GM12878 (cell line): ENCODE measurements around the gene TTC9B. TPM values are rescaled to one million over a fixed set of nuclear protein-coding genes. Genes with fewer than 3 reads are reported as not detected.

Experiments used
- ATAC-seq: fragments of 200-7000 bp; cut with Tn5 transposase; 3 replicates; pipeline ENCODE4 v1.9.1; 2020; ENCODE audit warnings: mild to moderate bottlenecking, moderate library complexity
- BruUV-seq: library from RNA; stranded (reverse); fragments of 400-500 nt; replicated peaks from 2 replicates; lab custom pipeline; 2021; lab: Mats Ljungman, UMichigan
- CTCF ChIA-PET: fragments of 300-600 bp; sonication (Branson Sonifier 250); formaldehyde crosslinking; extraction: SDS; loops from one replicate; lab custom pipeline; 2021; ENCODE audit warnings: inconsistent platforms; lab: Yijun Ruan, JAX
- POLR2A ChIA-PET: fragments of 350-600 bp; formaldehyde crosslinking; extraction: SDS; loops from one replicate; lab custom pipeline; 2021; ENCODE audit warnings: inconsistent platforms; lab: Charles Lee
- RAD21 ChIA-PET: fragments of 300-600 bp; sonication (Branson Sonifier 250); formaldehyde crosslinking; loops from one replicate; lab custom pipeline; 2023; ENCODE audit warnings: antibody characterized with exemption; ENCODE audit not compliant: unreplicated experiment; lab: Charles Lee
- SMC1A ChIA-PET: fragments of 300-600 bp; sonication (Branson Sonifier 250); formaldehyde crosslinking; loops from one replicate; lab custom pipeline; 2023; ENCODE audit not compliant: unreplicated experiment, uncharacterized antibody; lab: Charles Lee
- DNase-seq: peaks from one replicate; pipeline ENCODE4 v3.0.0-alpha.2; 2011; ENCODE audit warnings: low read depth, low spot score
- FAIRE-seq: peaks from 3 replicates; lab custom pipeline; 2011; peaks lifted over from hg19 to GRCh38; lab: Jason Lieb, UNC
- H2AFZ ChIP-seq: 2 replicates; pipeline ENCODE4 v1.6.0; 2011; ENCODE audit warnings: low read depth, low read length, control low read depth; ENCODE audit not compliant: control insufficient read depth
- H3K27ac ChIP-seq: 2 replicates; pipeline ENCODE4 v1.5.1; 2011; ENCODE audit warnings: control low read depth; ENCODE audit not compliant: control insufficient read depth, insufficient read depth
- H3K27me3 ChIP-seq, 2 experiments: replicated peaks in 1 of 2; 2 replicates each; pipeline versions ENCODE4 v1.6.0 to v1.6.1; 2011; ENCODE audit warnings: low read length in 1 of 2; ENCODE audit not compliant: control insufficient read depth in 2 of 2, insufficient read depth in 2 of 2
- H3K36me3 ChIP-seq, 2 experiments: 2 replicates each; pipeline ENCODE4 v1.5.1; 2011; ENCODE audit warnings: low read length in 1 of 2; ENCODE audit not compliant: control insufficient read depth in 2 of 2, insufficient read depth in 2 of 2
- H3K4me1 ChIP-seq: 2 replicates; pipeline ENCODE4 v1.6.1; 2011; ENCODE audit warnings: mild to moderate bottlenecking, low read length, moderate library complexity, mixed read lengths; ENCODE audit not compliant: control insufficient read depth, insufficient read depth
- H3K4me2 ChIP-seq: 2 replicates; pipeline ENCODE4 v1.6.0; 2011; ENCODE audit warnings: control low read depth; ENCODE audit not compliant: control insufficient read depth, insufficient read depth
- H3K4me3 ChIP-seq: fragments of 200-600 bp; sonication (generic); 2 replicates; pipeline ENCODE4 v1.5.1; 2016
- H3K79me2 ChIP-seq: 2 replicates; pipeline ENCODE4 v1.6.0; 2011; ENCODE audit warnings: low read length; ENCODE audit not compliant: control insufficient read depth, insufficient read depth
- H3K9ac ChIP-seq: 2 replicates; pipeline ENCODE4 v1.8.0; 2011; ENCODE audit warnings: low read length, control low read depth, mixed read lengths; ENCODE audit not compliant: control insufficient read depth, insufficient read depth
- H3K9me3 ChIP-seq: replicated peaks from 3 replicates; pipeline ENCODE4 v1.5.1; 2011; ENCODE audit warnings: mild to moderate bottlenecking, low read length; ENCODE audit not compliant: control insufficient read depth, insufficient read depth
- H4K20me1 ChIP-seq: 2 replicates; pipeline ENCODE4 v1.6.0; 2011; ENCODE audit not compliant: control insufficient read depth, insufficient read depth
- IKZF1 ChIP-seq: fragments of 450-650 bp; conservative IDR thresholded peaks from 2 replicates; pipeline ENCODE4 v1.6.1; 2017; ENCODE audit warnings: antibody characterized with exemption, mild to moderate bottlenecking
- NFYB ChIP-seq: IDR thresholded peaks from 2 replicates; pipeline ENCODE4 v1.6.1; 2011; ENCODE audit warnings: low read depth, mild to moderate bottlenecking, low read length, improper control_type of control experiment, moderate library complexity; ENCODE audit not compliant: insufficient read depth
- POLR2AphosphoS2 ChIP-seq: IDR thresholded peaks from 2 replicates; pipeline ENCODE4 v1.6.1; 2011; ENCODE audit warnings: low read depth, mild to moderate bottlenecking, low read length, improper control_type of control experiment, moderate library complexity
- SP1 ChIP-seq: IDR thresholded peaks from one replicate; pipeline ENCODE4 v1.6.1; 2011; ENCODE audit warnings: low read depth, low read length
- SREBF2 ChIP-seq: IDR thresholded peaks from 2 replicates; pipeline ENCODE4 v1.6.1; 2012; ENCODE audit warnings: mild to moderate bottlenecking, low read length
- TBL1XR1 ChIP-seq: IDR thresholded peaks from 2 replicates; pipeline ENCODE4 v1.6.1; 2012; ENCODE audit warnings: low read depth, low read length, improper control_type of control experiment
- ZNF217 ChIP-seq: fragments of 450-650 bp; IDR thresholded peaks from 2 replicates; pipeline ENCODE4 v1.6.1; 2017; ENCODE audit warnings: antibody characterized with exemption, mild to moderate bottlenecking
- WGBS: methylation state at CpG from one replicate; pipeline ENCODE4 v1.1.6; 2016; ENCODE audit warnings: low lambda C conversion rate; ENCODE audit not compliant: insufficient replicate concordance, insufficient coverage; ENCODE audit errors: missing lambda C conversion rate; 5-methylcytosine and 5-hydroxymethylcytosine counted together
- in situ Hi-C: fragments of 300-500 bp; cut with MboI; formaldehyde crosslinking; loops from 9 replicates; pipeline ENCODE4 v1.14.3; 2018; ENCODE audit warnings: mixed read lengths
- intact Hi-C: fragments of 100-400 bp; cut with micrococcal nuclease; formaldehyde crosslinking; loops from one replicate; pipeline ENCODE4 v1.14.2; 2022; ENCODE audit not compliant: unreplicated experiment
- polyA plus RNA-seq, 11 experiments: library from polyadenylated mRNA; depleted of rRNA in 4 of 11; unstranded in 6 of 11; stranded (reverse) in 5 of 11; fragments of >200 nt; fragmentation: Nextera tagmentation in 4 of 11; fragmentation: Illumina TruSeq in 1 of 11; extraction: Ambion mirVana in 4 of 11; extraction: Trizol in 1 of 11; gene quantifications; 1 replicate in 1 of 11; 2 replicates in 10 of 11; pipeline versions ENCODE4 v1.2.1 to v1.2.3, GENCODE V29; 2011 to 2016; ENCODE audit warnings: inconsistent platforms in 2 of 11, missing spikeins in 2 of 11, low read depth in 1 of 11
- total RNA-seq, 4 experiments: library from RNA; depleted of rRNA in 3 of 4; stranded (reverse); fragments of >200 nt in 3 of 4; fragmentation: Illumina TruSeq in 1 of 4; extraction: Trizol in 1 of 4; gene quantifications; 2 replicates each; pipeline versions ENCODE4 v1.2.1 to v1.2.3, GENCODE V29; 2013 to 2021
- TF ChIP-seq, protein P1 (sequence below), 3 experiments: IDR thresholded peaks in 2 of 3; conservative IDR thresholded peaks in 1 of 3; 2 replicates each; pipeline ENCODE4 v1.5.1; 2011; ENCODE audit warnings: low read depth in 3 of 3, low read length in 3 of 3, mild to moderate bottlenecking in 3 of 3, control low read depth in 2 of 3, moderate library complexity in 2 of 3, inconsistent platforms in 1 of 3, mixed read lengths in 1 of 3; ENCODE audit not compliant: control insufficient read depth in 2 of 3, insufficient read depth in 1 of 3; ENCODE audit errors: extremely low read depth in 1 of 3
- TF ChIP-seq, protein P2 (sequence below): fragments of 450-650 bp; IDR thresholded peaks from 2 replicates; pipeline ENCODE4 v1.6.1; 2017; ENCODE audit warnings: mild to moderate bottlenecking
- TF ChIP-seq, protein P3 (sequence below): fragments of 150-350 bp; IDR thresholded peaks from 2 replicates; pipeline ENCODE4 v1.6.1; 2014; ENCODE audit warnings: mild to moderate bottlenecking, low read depth, low read length

TTC9B gene
- total and polyA plus RNA-seq, 10 of the 15 experiments (the other 5 are each of a cell fraction or from before 2014, with no cell fraction given), result 0.04 to 0.14 (median 0.10) TPM; not detected in 7

DNA sequence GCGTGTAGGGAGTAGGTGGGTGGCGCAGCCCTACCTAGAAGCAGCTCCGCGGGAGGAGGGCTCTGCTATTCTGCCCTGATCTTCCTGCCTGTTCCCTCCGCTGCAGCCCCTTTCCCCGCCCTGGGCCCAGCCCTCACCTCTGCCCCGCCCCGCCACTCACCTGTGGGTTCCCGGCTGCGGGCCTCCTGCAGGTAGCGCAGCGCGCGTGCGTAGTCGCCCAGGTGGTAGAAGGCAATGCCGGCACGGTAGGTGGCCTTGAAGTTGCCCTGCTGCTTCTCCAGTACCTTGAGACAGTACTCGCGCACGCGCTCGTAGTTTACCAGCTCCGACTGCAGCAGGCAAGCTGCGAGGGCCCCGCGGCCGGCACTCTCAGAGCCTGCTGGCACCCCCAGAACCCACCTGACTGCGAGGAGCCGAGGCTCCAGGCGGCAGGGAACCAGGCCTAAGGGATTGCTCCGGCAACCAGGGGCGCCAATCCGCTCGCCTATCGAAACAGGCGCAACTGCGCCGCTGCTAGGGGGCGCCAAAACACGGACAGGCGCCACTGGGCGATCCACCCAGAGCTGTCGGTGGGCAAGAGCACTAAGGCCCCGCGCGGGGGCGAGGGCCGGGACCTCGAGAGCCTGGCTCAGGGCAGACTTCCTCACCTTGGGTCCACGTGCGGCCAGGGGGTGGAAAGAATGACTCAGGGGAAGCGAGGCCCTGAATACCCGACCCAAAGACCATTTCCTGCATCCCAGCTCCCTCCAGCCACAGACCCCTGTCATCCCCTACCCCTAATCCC is 965 bp downstream of the TTC9B start:
- SMC1A ChIA-PET, result no interaction called here
- Histone ChIP-seq H3K36me3 (no peaks in the 10 kb centered on the region), H3K9me3 (peaks cover under 1% of the 10 kb centered on the region; the same call in 1 of the 3 replicates), H3K27me3 (peaks cover 0 to 6% of the 10 kb centered on the region in 2 experiments), H3K4me2 (no peak overlapping the region), H3K9ac (no peak overlapping the region), H3K4me3 (no peak overlapping the region), H2AFZ (no peak overlapping the region), H3K79me2 (no peaks in the 10 kb centered on the region), H3K27ac (no peak overlapping the region), H4K20me1 (no peaks in the 10 kb centered on the region), H3K4me1 (no peaks in the 10 kb centered on the region)
- in situ Hi-C loops (no loop called here), intact Hi-C loops (no loop called here)
- no peak for DNase-seq
- 59% methylated on average over 53 of the region's 54 CpGs for WGBS
- CTCF ChIA-PET, result interaction anchor here (0.8 kb wide), 1 partner anchor 77 kb away, joined by 5 read pairs; no protein-coding TSS in a partner anchor
- ATAC-seq, result no peak
- no TSS peak for BruUV-seq
- FAIRE-seq, result no peak
- TF ChIP-seq, protein P1, sequence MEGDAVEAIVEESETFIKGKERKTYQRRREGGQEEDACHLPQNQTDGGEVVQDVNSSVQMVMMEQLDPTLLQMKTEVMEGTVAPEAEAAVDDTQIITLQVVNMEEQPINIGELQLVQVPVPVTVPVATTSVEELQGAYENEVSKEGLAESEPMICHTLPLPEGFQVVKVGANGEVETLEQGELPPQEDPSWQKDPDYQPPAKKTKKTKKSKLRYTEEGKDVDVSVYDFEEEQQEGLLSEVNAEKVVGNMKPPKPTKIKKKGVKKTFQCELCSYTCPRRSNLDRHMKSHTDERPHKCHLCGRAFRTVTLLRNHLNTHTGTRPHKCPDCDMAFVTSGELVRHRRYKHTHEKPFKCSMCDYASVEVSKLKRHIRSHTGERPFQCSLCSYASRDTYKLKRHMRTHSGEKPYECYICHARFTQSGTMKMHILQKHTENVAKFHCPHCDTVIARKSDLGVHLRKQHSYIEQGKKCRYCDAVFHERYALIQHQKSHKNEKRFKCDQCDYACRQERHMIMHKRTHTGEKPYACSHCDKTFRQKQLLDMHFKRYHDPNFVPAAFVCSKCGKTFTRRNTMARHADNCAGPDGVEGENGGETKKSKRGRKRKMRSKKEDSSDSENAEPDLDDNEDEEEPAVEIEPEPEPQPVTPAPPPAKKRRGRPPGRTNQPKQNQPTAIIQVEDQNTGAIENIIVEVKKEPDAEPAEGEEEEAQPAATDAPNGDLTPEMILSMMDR (IDR thresholded peaks at IDR 0.05 in 2 of 3, conservative IDR thresholded peaks at IDR 0.05 in 1 of 3; ENCODE audit: control insufficient read depth in 2 of 3, extremely low read depth in 1 of 3, insufficient read depth in 1 of 3, low read depth in 3 of 3, low read length in 3 of 3), result peak; percentile 8 to 22 (median 15); a peak in 2 of 6 replicates
- no peak for TF ChIP-seq TBL1XR1
- TF ChIP-seq, protein P2, sequence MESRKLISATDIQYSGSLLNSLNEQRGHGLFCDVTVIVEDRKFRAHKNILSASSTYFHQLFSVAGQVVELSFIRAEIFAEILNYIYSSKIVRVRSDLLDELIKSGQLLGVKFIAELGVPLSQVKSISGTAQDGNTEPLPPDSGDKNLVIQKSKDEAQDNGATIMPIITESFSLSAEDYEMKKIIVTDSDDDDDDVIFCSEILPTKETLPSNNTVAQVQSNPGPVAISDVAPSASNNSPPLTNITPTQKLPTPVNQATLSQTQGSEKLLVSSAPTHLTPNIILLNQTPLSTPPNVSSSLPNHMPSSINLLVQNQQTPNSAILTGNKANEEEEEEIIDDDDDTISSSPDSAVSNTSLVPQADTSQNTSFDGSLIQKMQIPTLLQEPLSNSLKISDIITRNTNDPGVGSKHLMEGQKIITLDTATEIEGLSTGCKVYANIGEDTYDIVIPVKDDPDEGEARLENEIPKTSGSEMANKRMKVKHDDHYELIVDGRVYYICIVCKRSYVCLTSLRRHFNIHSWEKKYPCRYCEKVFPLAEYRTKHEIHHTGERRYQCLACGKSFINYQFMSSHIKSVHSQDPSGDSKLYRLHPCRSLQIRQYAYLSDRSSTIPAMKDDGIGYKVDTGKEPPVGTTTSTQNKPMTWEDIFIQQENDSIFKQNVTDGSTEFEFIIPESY, result peak; percentile 68; the same call in 1 of the 2 replicates
- no peak for TF ChIP-seq IKZF1
- TF ChIP-seq SP1, result no peak
- no peak for TF ChIP-seq SREBF2
- TF ChIP-seq NFYB, result no peak
- TF ChIP-seq, protein P3, sequence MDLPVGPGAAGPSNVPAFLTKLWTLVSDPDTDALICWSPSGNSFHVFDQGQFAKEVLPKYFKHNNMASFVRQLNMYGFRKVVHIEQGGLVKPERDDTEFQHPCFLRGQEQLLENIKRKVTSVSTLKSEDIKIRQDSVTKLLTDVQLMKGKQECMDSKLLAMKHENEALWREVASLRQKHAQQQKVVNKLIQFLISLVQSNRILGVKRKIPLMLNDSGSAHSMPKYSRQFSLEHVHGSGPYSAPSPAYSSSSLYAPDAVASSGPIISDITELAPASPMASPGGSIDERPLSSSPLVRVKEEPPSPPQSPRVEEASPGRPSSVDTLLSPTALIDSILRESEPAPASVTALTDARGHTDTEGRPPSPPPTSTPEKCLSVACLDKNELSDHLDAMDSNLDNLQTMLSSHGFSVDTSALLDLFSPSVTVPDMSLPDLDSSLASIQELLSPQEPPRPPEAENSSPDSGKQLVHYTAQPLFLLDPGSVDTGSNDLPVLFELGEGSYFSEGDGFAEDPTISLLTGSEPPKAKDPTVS, result no peak
- no peak for TF ChIP-seq POLR2AphosphoS2
- no peak for TF ChIP-seq ZNF217
- RAD21 ChIA-PET, result no interaction called here
- POLR2A ChIA-PET, result no interaction called here
